ENCODE data around the gene KPNA4. TPM values are rescaled to one million over a fixed set of nuclear protein-coding genes. Genes with fewer than 3 reads are reported as not detected.

The KPNA4 gene
- total RNA-seq, 6 experiments from 2014 or later, result 14.4 to 32.5 (median 18.9) TPM

GRCh38 chr3:160480931-160481330 lies 84.4 kb downstream of the KPNA4 start:
- no peak for DNase-seq
- H3K36me3 ChIP-seq, result no peaks in the 10 kb centered on the region

GRCh38 chr3:160479376-160479775 lies 86.0 kb downstream of the KPNA4 start:
- DNase-seq (no peak), ATAC-seq (no peak)
- Histone ChIP-seq H3K4me1 (peaks cover 0 to 4% (median 0%) of the 10 kb centered on the region in 4 donors), H3K9me3 (no peaks in the 10 kb centered on the region), H3K4me3 (no peak overlapping the region), H3K27ac (no peak overlapping the region), H3K27me3 (no peaks in the 10 kb centered on the region), H3K36me3 (no peaks in the 10 kb centered on the region)
- intact Hi-C loops (cut with DNase I), result no loop called here
- no peak for TF ChIP-seq POLR2A (IDR thresholded peaks at IDR 0.05)
- TF ChIP-seq CTCF (IDR thresholded peaks at IDR 0.05), result no peak
- WGBS (ENCODE audit: insufficient coverage, low coverage, low lambda C conversion rate, missing lambda C conversion rate), result 93% methylated on average over 10 of the region's 10 CpGs

More at GRCh38 chr3:160480931-160481330, 84.4 kb downstream of the KPNA4 start:
- TF ChIP-seq POLR2A (IDR thresholded peaks at IDR 0.05) (no peak), CTCF (IDR thresholded peaks at IDR 0.05) (no peak)
- intact Hi-C loops (cut with DNase I), result no loop called here
- Histone ChIP-seq H3K4me1 (no peaks in the 10 kb centered on the region), H3K27ac (no peak overlapping the region), H3K4me3 (no peak overlapping the region), H3K27me3 (no peaks in the 10 kb centered on the region), H3K9me3 (no peaks in the 10 kb centered on the region)
- ATAC-seq, result no peak
- 85% methylated on average over 4 of the region's 5 CpGs for WGBS (ENCODE audit: insufficient coverage, low coverage, low lambda C conversion rate, missing lambda C conversion rate)

- TF ChIP-seq CTCF (IDR thresholded peaks at IDR 0.05), result no peak
- no peaks in the 10 kb centered on the region for H3K36me3 ChIP-seq
These were observed 87.0 kb downstream of the KPNA4 start for GRCh38 chr3:160478338-160478737.

GRCh38 chr3:160477750-160478149 lies 87.6 kb downstream of the KPNA4 start:
- no peaks in the 10 kb centered on the region for H3K36me3 ChIP-seq
- DNase-seq (no peak), ATAC-seq (no peak)
- H3K4me3 ChIP-seq, result no peak overlapping the region
- intact Hi-C loops (cut with DNase I), result no loop called here
- TF ChIP-seq POLR2A (IDR thresholded peaks at IDR 0.05) (no peak), CTCF (IDR thresholded peaks at IDR 0.05) (no peak)
- no peaks in the 10 kb centered on the region for H3K27me3 ChIP-seq
- H3K9me3 ChIP-seq, result no peaks in the 10 kb centered on the region
- 61% methylated on average over 2 of the region's 5 CpGs for WGBS (ENCODE audit: insufficient coverage, low coverage, low lambda C conversion rate, missing lambda C conversion rate)
- no peak overlapping the region for H3K27ac ChIP-seq
- peaks cover 0 to 5% (median 0%) of the 10 kb centered on the region in 4 donors for H3K4me1 ChIP-seq

More at GRCh38 chr3:160478338-160478737, 87.0 kb downstream of the KPNA4 start:
- DNase-seq, result no peak
- 47% methylated on average over 3 of the region's 5 CpGs for WGBS (ENCODE audit: insufficient coverage, low coverage, low lambda C conversion rate, missing lambda C conversion rate)
- Histone ChIP-seq H3K27ac (no peak overlapping the region), H3K9me3 (no peaks in the 10 kb centered on the region), H3K4me3 (no peak overlapping the region), H3K27me3 (no peaks in the 10 kb centered on the region), H3K4me1 (peaks cover 0 to 5% (median 0%) of the 10 kb centered on the region in 4 donors)
- ATAC-seq, result no peak
- intact Hi-C loops (cut with DNase I), result no loop called here

- no peak for TF ChIP-seq CTCF (IDR thresholded peaks at IDR 0.05)
- TF ChIP-seq POLR2A (IDR thresholded peaks at IDR 0.05), result no peak
- H3K4me1 ChIP-seq, result peaks cover 0 to 5% (median 0%) of the 10 kb centered on the region in 4 donors
- no peak for ATAC-seq
- H3K9me3 ChIP-seq, result no peaks in the 10 kb centered on the region
- WGBS (ENCODE audit: insufficient coverage, low coverage, low lambda C conversion rate, missing lambda C conversion rate), result 100% methylated on average over 2 of the region's 2 CpGs
- intact Hi-C loops (cut with DNase I), result no loop called here
- H3K36me3 ChIP-seq, result no peaks in the 10 kb centered on the region
- H3K27me3 ChIP-seq, result no peaks in the 10 kb centered on the region
- no peak for DNase-seq
- H3K27ac ChIP-seq, result no peak overlapping the region
- no peak overlapping the region for H3K4me3 ChIP-seq
These were observed 89.5 kb downstream of the KPNA4 start for GRCh38 chr3:160475884-160476283.
